Spleen (tissue), 7 donors: ENCODE measurements around the gene NCDN.

Experiments used
- POLR2A ChIP-seq, 3 donors: fragments of 450-650 bp; IDR thresholded peaks; one replicate each; pipeline ENCODE4 v1.5.1; 2017; ENCODE audit warnings: antibody characterized with exemption in 3 of 3, mild to moderate bottlenecking in 1 of 3
- POLR2AphosphoS5 ChIP-seq, 3 donors: sonication (generic); formaldehyde crosslinking; IDR thresholded peaks; one replicate each; pipeline ENCODE4 v1.5.1; 2017; ENCODE audit warnings: antibody characterized with exemption in 3 of 3
- TF ChIP-seq, protein P1 (sequence below), 11 experiments: fragments of 200-600 bp in 7 of 11; fragments of 450-650 bp in 4 of 11; sonication (generic) in 4 of 11; IDR thresholded peaks in 8 of 11; conservative IDR thresholded peaks in 3 of 11; 1 replicate in 7 of 11; 2 replicates in 4 of 11; pipeline versions ENCODE4 v1.4.0 to v1.8.0; 2016 to 2021; ENCODE audit warnings: antibody characterized with exemption in 11 of 11, inconsistent platforms in 4 of 11, mild to moderate bottlenecking in 1 of 11
- donor health status: DM: no; HTN: no; CAD: no; lungs with moderate emphysema.
- donor health status: DM: no; HTN: no; CAD: no.
- donor health status: DM: no; HTN: no; CAD: no.

DNA sequence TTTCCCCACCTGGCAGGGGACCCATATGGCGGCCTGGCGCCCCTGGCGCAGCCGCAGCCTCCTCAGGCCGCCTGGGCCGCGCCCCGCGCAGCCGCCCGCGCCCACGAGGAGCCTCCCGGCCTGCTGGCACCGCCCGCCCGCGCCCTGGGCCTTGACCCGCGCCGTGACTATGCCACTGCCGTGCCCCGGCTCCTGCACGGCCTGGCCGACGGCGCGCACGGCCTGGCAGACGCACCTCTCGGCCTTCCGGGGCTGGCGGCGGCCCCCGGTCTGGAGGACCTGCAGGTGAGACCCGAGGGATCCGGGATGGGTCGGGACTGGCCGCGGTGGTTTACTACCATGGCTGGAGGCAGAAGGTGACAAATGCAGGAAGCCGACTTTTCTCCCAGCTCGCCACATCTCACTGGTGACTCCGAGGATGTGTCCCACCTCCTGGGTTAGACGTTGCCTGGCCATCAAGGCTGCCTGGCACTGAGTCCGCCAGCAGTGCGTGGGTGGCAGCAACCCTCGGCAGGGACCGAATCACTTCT is 16.6 kb downstream of the NCDN start:
- TF ChIP-seq, protein P1, sequence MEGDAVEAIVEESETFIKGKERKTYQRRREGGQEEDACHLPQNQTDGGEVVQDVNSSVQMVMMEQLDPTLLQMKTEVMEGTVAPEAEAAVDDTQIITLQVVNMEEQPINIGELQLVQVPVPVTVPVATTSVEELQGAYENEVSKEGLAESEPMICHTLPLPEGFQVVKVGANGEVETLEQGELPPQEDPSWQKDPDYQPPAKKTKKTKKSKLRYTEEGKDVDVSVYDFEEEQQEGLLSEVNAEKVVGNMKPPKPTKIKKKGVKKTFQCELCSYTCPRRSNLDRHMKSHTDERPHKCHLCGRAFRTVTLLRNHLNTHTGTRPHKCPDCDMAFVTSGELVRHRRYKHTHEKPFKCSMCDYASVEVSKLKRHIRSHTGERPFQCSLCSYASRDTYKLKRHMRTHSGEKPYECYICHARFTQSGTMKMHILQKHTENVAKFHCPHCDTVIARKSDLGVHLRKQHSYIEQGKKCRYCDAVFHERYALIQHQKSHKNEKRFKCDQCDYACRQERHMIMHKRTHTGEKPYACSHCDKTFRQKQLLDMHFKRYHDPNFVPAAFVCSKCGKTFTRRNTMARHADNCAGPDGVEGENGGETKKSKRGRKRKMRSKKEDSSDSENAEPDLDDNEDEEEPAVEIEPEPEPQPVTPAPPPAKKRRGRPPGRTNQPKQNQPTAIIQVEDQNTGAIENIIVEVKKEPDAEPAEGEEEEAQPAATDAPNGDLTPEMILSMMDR (IDR thresholded peaks at IDR 0.05 in 8 of 11, conservative IDR thresholded peaks at IDR 0.05 in 3 of 11), result no peak
- TF ChIP-seq POLR2A (IDR thresholded peaks at IDR 0.05) (no peak), POLR2AphosphoS5 (IDR thresholded peaks at IDR 0.05) (no peak)
